ENCODE data around the gene INPP5A.
A peak's percentile ranks its signal among the peaks of the same experiment; 100 is the strongest.
"Not testable (repeated sequence)": the region's sequence is repeated elsewhere in the genome, so short reads cannot be mapped to it uniquely, and the experiment has no call there.

The INPP5A gene

GRCh38 chr10:132504501-132505272, 32.9 kb upstream of the INPP5A start:
- no peak for DNase-seq

- DNase-seq: not testable (repeated sequence)
Observed at GRCh38 chr10:132505546-132505945, 32.0 kb upstream of the INPP5A start.

- DNase-seq: no peak
Observed at GRCh38 chr10:132506711-132507408, 30.7 kb upstream of the INPP5A start.

- DNase-seq: no peak
Observed at GRCh38 chr10:132507409-132507955, 30.1 kb upstream of the INPP5A start.

GRCh38 chr10:132507956-132508490, 29.6 kb upstream of the INPP5A start:
- no peak for DNase-seq

GRCh38 chr10:132508581-132509443, 28.8 kb upstream of the INPP5A start:
- no peak for DNase-seq

GRCh38 chr10:132509506-132510173, 27.9 kb upstream of the INPP5A start:
- no peak for DNase-seq

- DNase-seq: no peak
Observed at GRCh38 chr10:132510174-132510611, 27.4 kb upstream of the INPP5A start.

GRCh38 chr10:132511121-132512051, 26.2 kb upstream of the INPP5A start:
- no peak for DNase-seq

GRCh38 chr10:132512052-132512442, 25.5 kb upstream of the INPP5A start:
- no peak for DNase-seq

- DNase-seq: no peak
Observed at GRCh38 chr10:132512693-132513345, 24.8 kb upstream of the INPP5A start.

GRCh38 chr10:132514821-132515520, 22.6 kb upstream of the INPP5A start:
- no peak for DNase-seq

GRCh38 chr10:132515811-132516726, 21.5 kb upstream of the INPP5A start:
- no peak for DNase-seq

GRCh38 chr10:132516771-132517725, 20.5 kb upstream of the INPP5A start:
- peak in 2 of 3 experiments; percentile 16 to 42 for DNase-seq

GRCh38 chr10:132517951-132518521, 19.6 kb upstream of the INPP5A start:
- DNase-seq: peak in 2 of 3 experiments; percentile 34 to 48

GRCh38 chr10:132518572-132519381, 18.8 kb upstream of the INPP5A start:
- peak; percentile 71 to 83 (median 74) for DNase-seq
